ENCODE measurements around the gene MEGF9. TPM values are rescaled to one million over a fixed set of nuclear protein-coding genes. Genes with fewer than 3 reads are reported as not detected.

Gene MEGF9
- total RNA-seq, 1 donor from 2014 or later = 2.6 TPM

GRCh38 chr9:120680579-120680978 lies 33.7 kb downstream of the MEGF9 start:
- Mint-ChIP-seq H3K9me3 (ENCODE audit: unreplicated experiment) (no peaks in the 10 kb centered on the region), H3K27me3 (ENCODE audit: unreplicated experiment) (no peaks in the 10 kb centered on the region), H3K36me3 (ENCODE audit: low read depth, unreplicated experiment) (no peaks in the 10 kb centered on the region), H3K27ac (ENCODE audit: unreplicated experiment) (no peak overlapping the region), H3K4me1 (ENCODE audit: unreplicated experiment) (no peaks in the 10 kb centered on the region), H3K4me3 (ENCODE audit: unreplicated experiment) (no peak overlapping the region)
- no peak for DNase-seq (ENCODE audit: low spot score)
- TF ChIP-seq, protein P1, sequence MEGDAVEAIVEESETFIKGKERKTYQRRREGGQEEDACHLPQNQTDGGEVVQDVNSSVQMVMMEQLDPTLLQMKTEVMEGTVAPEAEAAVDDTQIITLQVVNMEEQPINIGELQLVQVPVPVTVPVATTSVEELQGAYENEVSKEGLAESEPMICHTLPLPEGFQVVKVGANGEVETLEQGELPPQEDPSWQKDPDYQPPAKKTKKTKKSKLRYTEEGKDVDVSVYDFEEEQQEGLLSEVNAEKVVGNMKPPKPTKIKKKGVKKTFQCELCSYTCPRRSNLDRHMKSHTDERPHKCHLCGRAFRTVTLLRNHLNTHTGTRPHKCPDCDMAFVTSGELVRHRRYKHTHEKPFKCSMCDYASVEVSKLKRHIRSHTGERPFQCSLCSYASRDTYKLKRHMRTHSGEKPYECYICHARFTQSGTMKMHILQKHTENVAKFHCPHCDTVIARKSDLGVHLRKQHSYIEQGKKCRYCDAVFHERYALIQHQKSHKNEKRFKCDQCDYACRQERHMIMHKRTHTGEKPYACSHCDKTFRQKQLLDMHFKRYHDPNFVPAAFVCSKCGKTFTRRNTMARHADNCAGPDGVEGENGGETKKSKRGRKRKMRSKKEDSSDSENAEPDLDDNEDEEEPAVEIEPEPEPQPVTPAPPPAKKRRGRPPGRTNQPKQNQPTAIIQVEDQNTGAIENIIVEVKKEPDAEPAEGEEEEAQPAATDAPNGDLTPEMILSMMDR (IDR thresholded peaks at IDR 0.05; ENCODE audit: unreplicated experiment) = no peak

- no peak overlapping the region for H3K4me3 Mint-ChIP-seq (ENCODE audit: unreplicated experiment)
- TF ChIP-seq, protein P1 (IDR thresholded peaks at IDR 0.05; ENCODE audit: unreplicated experiment) = no peak
- no peaks in the 10 kb centered on the region for H3K27me3 Mint-ChIP-seq (ENCODE audit: unreplicated experiment)
- H3K4me1 Mint-ChIP-seq (ENCODE audit: unreplicated experiment) = no peaks in the 10 kb centered on the region
- H3K9me3 Mint-ChIP-seq (ENCODE audit: unreplicated experiment) = no peaks in the 10 kb centered on the region
- no peak overlapping the region for H3K27ac Mint-ChIP-seq (ENCODE audit: unreplicated experiment)
- H3K36me3 Mint-ChIP-seq (ENCODE audit: low read depth, unreplicated experiment) = no peaks in the 10 kb centered on the region
- DNase-seq (ENCODE audit: low spot score) = no peak
These were observed 34.1 kb downstream of the MEGF9 start for GRCh38 chr9:120680161-120680560.

DNA sequence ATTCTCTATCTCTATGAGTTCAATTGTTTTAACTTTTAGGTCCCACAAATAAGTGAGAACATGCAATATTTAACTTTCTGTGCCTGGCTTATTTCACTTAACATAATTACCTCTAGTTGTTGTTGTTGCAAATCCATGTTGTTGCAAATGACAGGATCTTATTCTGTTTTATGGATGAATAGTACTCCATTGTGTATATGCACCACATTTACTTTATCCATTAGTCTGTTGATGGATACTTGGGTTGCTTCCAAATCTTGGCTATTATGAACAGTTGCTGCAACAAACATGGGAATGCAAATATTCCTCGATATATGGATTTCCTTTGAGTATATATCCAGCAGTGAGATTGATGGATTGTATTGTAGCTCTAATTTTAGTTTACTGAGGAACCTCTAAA lies 36.3 kb downstream of the MEGF9 start:
- Mint-ChIP-seq H3K4me3 (ENCODE audit: unreplicated experiment) (no peak overlapping the region), H3K4me1 (ENCODE audit: unreplicated experiment) (no peaks in the 10 kb centered on the region), H3K9me3 (ENCODE audit: unreplicated experiment) (no peaks in the 10 kb centered on the region), H3K36me3 (ENCODE audit: low read depth, unreplicated experiment) (no peaks in the 10 kb centered on the region), H3K27me3 (ENCODE audit: unreplicated experiment) (no peaks in the 10 kb centered on the region), H3K27ac (ENCODE audit: unreplicated experiment) (no peak overlapping the region)
- TF ChIP-seq, protein P1 (IDR thresholded peaks at IDR 0.05; ENCODE audit: unreplicated experiment) = no peak
- no peak for DNase-seq (ENCODE audit: low spot score)

DNA sequence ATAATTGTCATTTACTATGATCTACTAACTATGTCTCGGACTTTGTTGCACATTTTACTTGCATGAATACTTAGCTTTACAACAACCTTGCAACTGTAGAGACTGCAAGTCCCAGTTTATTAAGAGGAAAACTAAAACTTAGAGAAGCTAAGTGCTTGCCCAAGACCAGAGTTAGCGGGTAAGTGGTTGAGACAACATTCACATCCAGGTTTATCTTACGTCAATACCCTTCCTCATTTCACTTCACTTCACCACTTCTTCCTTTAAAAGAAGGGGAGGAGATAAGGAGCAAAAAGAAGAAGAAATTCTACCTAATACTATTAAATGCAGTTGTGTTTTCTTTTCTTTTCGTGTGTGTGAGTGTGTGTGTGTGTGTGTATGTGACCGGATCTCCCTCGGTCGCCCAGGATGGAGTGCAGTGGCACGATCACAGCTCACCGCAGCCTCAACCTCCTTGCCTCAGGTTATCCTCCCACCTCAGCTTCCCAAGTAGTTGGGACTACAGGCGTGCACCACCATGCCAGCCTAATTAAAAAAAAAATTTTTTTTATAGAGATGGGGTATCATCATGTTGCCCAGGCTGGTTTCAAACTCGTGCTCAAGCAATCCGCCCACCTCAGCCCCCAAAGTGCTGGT lies 37.4 kb downstream of the MEGF9 start:
- TF ChIP-seq, protein P1 (IDR thresholded peaks at IDR 0.05; ENCODE audit: unreplicated experiment) = no peak
- Mint-ChIP-seq H3K4me3 (ENCODE audit: unreplicated experiment) (no peak overlapping the region), H3K27me3 (ENCODE audit: unreplicated experiment) (no peaks in the 10 kb centered on the region), H3K9me3 (ENCODE audit: unreplicated experiment) (no peaks in the 10 kb centered on the region), H3K27ac (ENCODE audit: unreplicated experiment) (no peak overlapping the region), H3K36me3 (ENCODE audit: low read depth, unreplicated experiment) (no peaks in the 10 kb centered on the region), H3K4me1 (ENCODE audit: unreplicated experiment) (no peaks in the 10 kb centered on the region)
- no peak for DNase-seq (ENCODE audit: low spot score)

DNA sequence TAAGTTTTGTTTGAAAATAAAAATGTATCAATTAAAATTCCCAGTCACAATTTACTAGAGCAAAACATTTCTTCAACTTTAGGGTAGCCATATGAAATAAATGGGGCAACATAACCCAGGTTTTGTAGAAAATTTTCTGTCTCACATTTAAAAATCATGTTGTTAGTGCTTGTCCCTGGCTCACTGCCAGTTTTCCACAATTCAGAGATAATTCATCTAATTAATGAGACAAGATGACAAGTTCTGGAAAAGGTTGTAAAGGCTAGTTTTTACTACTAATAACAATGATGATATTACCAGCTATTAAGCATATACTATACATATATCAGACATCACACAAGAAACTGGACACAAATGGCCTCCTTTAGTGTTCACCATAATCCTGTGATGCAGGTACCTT lies 45.9 kb downstream of the MEGF9 start:
- H3K4me3 Mint-ChIP-seq (ENCODE audit: unreplicated experiment) = no peak overlapping the region
- no peaks in the 10 kb centered on the region for H3K4me1 Mint-ChIP-seq (ENCODE audit: unreplicated experiment)
- H3K36me3 Mint-ChIP-seq (ENCODE audit: low read depth, unreplicated experiment) = no peaks in the 10 kb centered on the region
- no peak for DNase-seq (ENCODE audit: low spot score)
- TF ChIP-seq, protein P1 (IDR thresholded peaks at IDR 0.05; ENCODE audit: unreplicated experiment) = no peak
- H3K9me3 Mint-ChIP-seq (ENCODE audit: unreplicated experiment) = no peaks in the 10 kb centered on the region
- H3K27me3 Mint-ChIP-seq (ENCODE audit: unreplicated experiment) = no peaks in the 10 kb centered on the region
- H3K27ac Mint-ChIP-seq (ENCODE audit: unreplicated experiment) = no peak overlapping the region
